HG03469 (cell line): Measurements from ENCODE around the gene PRKCZ.

Experiments
- ATAC-seq: cut with Tn5 transposase; IDR thresholded peaks from one replicate; pipeline ENCODE4 v1.9.1; 2021; ENCODE audit warnings: mild to moderate bottlenecking, moderate library complexity, moderate number of reproducible peaks; ENCODE audit not compliant: unreplicated experiment

Gene PRKCZ

DNA sequence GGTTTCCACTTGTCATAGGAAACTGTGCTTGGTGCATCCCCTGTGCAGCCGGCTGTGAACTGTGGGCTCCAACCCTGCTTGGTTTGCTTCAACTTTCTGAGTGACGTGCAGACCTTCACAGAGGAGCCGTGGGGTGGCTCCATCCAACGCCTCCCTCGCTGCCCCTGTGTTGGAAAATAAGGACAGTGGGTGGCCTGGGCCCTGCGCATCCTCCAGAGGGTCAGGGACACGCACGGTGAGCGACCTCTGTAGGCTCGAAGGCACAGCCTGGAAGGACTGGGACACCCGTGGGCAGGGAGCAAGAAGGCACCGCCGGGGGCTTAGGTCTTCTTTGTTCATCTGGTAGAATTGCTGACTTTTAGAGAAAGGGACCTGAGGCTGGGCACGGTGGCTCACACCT is 150.9 kb downstream of the PRKCZ start:
- no peak for ATAC-seq

DNA sequence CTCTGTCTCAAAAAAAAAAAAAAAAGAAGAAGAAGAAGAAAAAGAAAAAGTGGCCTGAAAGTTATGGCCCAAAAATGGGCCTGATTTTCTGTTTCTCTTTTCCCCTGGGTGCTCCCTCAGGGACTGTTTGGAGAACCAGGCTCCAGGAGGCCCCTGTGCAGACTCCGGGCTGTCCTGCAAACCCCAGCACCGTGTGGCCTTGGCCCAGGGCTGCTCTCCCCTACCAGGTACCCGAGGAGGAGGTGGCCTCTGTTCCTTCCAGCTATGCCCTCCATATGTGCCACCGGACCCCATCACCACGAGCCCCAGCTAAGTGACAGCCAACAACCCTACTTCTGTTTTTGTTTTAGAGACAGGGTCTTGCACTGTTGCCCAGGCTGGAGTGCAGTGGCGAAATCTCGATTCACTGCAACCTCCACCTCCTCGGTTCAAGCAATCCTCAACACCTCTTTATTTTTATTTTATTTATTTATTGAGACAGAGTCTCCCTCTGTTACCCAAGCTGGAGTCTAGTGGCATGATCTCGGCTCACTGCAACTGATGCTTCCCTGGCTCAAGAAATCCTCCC is 151.9 kb downstream of the PRKCZ start:
- no peak for ATAC-seq

DNA sequence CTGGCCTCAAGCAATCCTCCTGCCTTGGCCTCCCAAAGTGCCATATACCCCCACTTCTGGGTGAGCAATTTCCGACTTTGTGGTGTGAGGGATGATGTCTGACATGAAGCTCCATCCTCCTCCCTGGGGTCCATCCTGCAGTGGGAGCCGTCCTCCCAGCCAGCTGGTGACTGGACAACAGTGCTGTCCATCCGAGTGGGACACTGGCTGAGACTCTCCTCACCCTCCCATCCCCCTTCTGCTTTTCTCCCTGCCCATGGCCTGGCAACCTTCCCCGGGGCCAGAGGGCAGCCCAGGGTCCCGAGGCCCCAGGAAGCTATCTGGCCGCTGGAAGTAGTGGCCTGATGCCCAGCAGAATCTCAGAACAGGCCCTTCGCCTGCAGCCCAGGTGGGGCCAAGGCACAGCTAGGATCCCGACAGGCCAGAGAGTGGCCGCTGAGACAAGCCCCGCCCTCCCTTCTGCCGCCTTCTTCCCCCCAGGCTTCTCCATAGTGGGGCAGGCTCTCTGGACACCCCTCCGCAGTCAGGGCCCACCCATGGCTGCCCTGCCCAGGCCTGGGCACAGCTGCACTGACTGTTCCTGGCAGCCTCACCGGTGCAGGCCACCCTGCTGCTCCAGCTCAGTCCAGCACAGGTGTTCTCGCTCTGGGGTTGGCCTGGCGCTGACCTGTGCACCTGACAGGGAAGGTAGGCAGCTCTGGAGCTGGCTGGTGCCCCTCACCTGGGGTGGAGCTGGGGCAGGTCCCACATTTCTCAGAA is 152.8 kb downstream of the PRKCZ start:
- ATAC-seq: no peak

DNA sequence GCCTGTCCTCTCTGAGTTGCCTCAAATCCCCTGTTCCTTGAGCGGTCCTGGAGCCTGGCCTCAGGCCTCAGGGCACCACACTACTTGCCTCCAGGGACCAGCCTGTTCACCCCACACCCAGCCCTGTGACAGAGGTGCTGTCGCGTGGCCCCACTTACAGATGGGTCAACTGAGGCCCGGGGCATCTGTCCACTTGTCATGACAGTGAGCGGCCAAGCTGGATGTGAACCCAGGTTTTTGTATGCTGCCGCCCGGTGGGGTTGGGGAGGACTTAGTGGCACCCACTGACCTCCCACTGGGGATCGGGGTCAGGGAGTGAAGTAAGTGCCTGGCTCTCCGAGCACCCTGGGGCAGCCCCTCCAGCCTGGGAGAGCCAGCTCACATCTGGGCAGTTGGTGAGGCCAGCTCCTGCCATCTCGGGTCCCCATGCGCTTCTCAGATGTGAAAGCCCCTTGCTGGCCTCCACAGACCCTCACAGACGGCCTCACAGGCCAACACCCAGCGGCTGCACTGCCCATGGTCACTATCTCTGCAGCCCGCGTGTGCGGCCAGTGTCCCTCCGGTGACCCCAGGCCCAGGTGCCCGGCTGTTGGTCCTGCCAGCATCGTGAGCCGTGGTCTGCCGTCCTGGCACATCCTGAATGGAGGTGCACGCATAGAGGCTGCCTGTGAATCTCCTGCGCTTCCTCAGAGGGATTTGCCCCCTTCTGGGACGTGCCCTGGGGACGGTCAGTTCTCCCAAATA is 153.6 kb downstream of the PRKCZ start:
- no peak for ATAC-seq

DNA sequence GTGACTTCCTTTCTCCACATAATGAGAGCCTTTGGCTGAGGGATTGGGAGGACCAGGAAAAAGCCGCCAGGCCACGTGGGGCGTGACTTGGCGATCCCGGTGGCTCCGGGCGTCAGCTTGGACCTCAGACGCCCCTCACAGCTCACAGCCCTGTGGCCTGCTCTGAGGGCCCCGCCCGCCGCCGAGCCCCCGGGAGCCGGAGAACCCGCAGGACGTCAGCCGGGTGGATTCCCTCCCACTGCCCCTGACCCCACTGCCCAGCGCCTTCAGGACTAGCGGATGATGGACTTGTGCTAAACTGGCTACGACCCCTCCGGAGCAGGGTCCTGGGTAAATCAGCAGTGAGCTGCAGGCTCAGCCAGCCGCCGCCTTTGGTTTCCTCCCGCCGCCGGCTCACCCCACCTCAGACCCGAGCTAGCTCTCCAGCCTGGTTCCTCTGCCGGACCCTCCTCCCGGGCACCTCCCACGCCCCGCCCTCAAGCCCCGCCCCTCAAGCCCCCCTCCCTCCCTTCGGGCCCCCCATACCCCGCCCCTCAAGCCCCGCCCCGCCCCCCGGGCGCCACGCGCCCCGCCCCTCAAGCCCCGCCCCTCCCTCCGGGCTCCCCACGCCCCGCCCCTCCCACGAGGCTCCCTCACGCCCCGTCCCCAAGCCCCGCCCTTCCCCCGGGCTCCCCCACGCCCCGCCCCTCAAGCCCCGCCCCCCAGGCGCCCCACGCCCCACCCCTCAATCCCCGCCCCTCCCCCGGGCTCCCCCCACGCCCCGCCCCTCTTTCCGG is 154.4 kb downstream of the PRKCZ start:
- ATAC-seq: no peak

DNA sequence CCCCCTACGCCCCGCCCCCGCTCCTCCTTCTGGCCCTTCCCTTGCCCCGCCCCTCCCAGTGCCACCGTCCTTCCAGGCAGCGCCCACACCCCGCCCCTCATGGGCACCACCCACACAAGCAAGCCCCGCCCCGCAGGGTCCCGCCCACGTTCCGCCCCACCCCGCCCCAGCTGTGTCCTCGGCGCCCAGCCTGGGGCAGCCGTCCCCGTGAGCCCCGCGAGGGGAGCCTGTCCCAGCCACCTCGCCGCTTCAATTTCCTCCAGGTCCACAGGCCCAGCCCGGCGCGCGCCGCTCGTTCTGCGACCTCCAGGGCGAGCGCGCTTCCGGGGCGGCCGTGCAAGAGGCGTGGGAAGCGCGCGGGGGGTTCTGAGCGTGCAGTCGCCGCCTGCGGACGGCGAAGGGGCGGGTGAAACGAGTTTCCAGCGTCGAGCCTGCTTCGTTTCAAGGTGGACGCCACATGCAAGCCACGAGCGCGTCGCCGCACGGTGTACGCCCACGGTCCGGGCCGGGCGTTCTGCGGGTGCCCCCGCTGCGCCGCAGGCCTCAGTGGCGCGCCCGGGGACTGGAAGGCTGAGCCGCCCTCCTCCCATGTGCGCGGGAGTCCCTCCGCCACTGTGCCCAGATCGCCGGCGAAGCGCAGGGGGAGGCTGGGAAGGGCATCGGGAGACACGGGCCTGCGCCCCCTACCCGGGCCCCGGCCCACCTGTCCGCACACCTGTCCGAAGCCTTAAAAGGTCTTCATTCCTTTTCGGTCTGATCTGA is 155.2 kb downstream of the PRKCZ start:
- no peak for ATAC-seq

DNA sequence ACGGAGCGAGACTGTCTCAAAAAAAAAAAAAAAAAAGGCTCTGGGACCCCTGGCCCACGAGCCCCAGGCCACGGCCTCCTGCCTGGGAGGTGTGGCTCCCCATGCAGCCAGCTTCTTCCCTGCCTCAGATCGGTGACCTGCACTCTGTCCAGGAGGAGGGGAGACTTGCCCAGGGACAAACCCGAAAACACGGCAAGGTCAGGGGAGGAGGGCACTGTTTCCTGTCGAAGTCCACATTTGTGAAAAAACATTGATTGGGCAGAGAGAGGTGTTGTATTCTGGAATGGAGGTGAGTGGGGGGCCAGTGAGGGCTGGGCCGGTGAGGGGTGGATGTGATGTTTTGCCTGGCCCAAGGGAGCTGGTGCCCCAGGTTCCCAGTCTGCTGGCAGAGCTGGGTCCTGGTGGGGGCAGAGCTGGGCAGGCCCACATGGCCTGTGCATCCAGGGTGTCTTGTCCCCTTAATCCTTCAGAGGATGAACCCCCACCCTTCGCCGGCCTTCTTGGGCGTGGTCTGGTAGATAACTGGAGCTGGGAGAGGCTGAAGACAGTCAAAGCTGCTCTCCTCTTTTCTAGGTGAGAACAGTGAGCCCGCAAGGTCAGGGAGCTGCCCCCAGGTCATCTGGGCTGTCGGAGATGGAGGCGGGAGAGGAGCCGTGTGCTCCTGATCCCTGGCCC is 156.7 kb downstream of the PRKCZ start:
- no peak for ATAC-seq

DNA sequence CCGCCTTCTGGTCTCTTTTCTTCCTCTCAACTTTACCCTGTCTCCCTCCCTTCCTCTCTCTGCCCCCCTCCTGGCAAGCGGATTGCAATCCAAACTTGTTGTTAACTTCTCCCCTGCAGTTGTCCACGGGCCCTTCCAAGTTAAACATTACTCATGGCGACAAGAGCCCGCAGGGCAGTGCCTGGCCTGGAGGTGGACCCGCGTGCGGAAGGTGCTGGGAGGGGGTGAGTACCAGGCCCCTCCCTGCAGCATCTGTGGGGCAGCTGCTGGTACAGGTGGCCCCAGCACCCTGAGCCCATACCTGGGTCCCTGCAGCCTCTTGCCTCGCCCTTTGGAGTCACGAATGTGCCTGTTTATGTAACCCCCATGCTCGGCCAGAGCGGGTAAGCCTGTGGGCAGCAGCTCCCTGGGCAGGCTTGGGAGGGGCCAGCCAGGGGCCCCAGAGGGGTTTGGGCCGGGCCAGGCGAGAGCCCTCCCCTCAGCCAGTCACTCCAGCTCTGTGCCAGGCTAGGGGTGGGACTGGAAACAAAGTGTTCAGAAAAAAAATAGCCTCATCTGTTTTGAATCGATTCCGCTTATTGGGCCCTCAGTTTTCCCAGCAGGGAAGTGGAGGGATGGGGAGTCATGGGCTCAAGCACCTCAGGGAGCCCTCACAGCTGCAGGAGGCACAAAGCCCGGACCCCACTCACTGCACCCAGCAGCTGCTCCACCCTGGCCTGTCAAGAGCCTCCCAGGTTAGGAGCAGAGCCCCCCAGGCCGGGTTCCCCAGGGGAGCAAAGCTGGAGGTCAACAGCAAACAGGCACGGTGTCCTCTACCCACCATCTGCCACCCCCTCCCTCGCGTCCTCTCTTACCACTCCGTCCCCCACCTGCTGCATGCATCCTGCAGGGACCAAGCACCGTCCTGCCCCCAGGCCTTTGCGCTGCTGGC is 158.4 kb downstream of the PRKCZ start:
- ATAC-seq: no peak

DNA sequence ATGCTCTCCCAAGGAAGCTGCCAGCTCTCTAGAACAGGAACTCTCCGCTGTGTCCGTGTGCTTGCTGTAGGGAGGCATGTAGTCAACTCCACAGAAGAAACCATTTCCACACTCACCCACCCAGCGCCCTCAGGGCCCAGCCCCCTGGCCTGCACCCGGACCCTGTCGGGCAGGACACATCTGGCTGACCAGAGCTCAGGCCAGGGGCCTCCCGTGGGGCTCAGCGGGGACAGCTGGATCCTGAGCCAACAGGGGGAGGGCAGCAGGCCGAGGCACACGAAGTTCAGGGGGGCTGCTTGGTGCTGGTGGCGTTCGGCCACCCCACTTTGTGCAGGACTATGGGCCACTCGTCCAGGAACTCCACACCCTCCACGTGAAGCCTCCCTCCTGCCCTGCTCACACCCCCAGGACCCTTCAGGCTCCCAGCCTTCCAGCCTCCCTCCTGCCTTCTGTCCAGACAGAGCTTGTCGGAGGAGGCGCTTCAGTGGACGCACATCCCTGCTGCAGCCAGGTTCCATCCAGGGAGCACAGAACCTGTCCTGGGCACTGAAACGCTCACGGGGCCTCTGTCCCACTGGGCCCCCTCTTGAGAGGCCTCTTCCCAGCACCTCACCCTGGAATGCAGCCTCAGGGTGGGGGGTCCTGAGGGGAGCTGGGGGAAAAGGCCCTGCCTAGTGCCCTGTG is 159.3 kb downstream of the PRKCZ start:
- ATAC-seq: no peak

DNA sequence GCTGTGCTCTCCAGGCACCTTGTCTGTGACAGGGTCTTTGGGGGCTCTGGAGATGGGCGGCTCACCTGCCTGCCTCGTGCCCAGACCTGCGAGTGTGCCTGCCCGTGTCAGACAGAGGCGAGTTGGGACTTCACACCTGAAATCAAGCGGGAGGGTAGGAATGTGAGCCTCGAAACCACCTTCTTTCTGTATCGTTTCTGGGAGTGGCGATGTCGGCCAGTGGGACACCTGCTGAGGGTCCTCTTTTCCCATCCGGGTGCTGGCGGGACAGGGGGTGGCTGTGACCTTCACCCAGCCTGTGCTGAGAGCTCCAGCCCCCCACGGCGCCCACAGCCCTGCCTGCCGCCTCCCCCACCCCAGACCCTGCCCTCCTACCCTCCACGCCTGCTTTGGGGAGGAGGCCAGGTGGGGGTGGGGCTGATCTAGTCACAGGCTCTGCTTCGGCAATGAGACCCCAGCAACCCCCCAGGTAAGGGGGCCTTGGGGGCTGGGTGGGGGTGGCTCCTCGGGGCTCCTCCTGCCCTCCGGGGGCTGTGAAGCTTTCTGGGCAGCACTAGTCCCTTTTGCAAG is 160.0 kb downstream of the PRKCZ start:
- no peak for ATAC-seq

DNA sequence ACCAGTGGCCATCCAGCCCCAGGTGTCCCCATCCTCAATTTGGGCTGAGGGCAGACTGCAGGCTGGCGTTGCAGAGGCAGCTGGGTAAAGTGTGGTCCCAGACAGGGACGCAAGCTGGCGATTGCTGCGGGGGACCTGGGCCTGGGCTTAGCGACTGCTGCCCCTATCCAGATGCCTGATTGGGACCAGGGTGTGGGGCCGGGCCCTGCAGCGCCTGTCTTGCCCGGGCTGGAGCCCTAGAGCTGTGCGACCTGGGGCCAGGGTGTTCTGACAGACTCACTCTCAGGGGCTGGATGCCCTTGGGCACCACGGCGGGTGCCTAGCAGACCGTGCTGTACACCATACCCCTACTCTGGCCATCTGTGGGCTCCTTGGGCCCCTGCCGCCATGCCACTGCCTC is 160.6 kb downstream of the PRKCZ start:
- no peak for ATAC-seq

DNA sequence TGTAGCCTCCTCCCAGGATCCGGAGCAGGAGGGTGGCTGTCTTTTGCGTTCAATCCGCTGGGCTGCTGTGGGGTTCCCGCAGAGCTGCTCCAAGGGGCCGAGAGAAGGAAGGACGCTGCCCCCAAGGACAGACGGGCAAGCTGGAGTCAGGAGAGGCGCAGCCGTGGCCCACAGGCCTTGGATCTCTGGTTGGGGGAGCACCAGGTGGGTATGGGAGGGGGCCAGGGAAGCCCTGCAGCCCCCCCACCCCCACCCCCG is 162.0 kb downstream of the PRKCZ start:
- ATAC-seq: no peak

DNA sequence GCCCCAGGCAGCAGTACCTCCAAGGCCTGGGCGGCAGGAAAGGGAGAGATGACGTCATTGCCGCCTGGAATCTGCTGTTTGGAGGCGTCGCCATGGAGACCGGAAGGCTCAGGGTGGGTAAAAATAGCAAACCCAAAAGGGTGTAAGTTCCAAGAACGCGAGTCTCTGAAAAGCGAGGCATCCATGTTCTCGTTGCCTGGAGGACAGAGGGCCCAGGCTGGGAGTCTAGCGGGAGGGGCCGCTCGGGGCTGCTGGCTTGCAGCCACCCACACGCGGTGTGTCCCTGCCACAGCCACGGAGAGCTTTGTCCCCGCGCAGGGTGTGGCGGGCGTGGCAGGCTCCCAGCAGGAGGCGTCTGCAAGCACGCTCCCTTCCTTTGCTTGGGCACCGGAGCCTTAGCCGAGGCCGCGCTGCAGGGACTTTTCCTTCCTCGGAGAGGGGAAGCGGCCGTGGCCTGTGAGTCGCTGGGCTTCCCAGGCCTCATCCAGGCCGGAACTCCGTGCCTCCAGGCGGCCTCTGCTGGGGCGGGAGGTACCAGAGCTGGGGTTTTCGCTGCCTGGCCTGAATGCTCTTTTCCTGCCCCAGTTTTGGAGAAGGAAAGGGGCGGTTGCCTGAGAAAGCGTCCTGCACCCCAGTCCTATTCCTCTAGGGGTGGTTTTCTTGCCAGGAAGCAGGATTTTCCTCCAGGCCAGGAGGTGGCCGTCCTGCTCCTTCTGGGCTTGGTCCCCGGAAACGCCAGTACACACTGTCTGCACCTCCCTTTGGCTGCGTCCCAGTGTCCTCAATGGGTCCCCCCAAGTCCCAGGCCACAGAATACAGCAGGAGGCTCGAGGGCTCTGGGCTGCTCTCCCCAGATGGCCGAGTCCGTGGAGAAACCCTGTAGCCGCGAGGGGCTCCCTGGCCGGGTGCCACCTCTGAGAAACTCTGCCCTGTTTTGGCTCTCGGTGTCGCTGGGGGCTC is 162.6 kb downstream of the PRKCZ start:
- ATAC-seq: no peak

DNA sequence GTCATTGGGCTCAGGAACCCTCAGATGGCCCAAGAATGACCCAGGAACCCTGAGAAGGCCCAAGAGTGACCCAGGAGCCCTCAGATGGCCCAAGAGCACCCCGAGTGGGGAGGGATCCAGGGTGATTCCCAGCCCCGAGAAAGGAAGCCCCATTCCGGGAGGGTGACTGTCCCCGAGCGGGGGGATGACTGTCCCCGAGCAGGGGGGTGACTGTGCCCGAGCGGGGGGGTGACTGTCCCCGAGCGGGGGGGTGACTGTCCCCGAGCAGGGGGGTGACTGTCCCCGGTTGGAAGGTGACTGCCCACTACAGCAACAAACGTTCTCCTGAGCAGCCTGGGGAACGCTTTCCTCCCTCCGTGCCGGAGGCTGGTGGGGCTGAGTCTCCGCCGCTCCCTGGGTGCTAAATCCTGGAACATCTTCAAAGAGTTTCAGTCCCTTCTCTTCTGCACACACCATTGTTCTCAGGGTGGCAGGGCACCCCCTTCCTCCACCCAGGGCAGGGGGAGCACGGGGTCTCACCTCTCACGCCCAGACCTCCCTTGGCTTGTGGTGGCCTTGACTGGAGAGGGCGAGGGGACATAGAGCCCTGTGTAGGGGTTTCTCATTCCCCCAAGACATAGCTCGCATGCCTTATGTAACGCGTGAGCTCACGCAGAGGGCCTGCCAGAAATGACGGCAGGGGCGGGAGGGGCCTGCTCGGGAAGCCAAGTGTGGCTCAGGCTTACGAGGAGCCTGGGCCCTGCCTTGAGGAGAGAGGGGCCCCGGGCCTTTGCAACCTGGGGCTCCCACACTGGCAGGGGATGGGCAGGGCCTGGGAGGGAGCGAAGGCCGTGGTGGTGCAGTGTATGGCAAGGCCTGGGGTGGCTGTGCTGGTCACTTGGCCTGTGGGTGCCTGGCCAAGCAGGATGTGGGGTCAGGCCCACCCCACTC is 163.6 kb downstream of the PRKCZ start:
- no peak for ATAC-seq

DNA sequence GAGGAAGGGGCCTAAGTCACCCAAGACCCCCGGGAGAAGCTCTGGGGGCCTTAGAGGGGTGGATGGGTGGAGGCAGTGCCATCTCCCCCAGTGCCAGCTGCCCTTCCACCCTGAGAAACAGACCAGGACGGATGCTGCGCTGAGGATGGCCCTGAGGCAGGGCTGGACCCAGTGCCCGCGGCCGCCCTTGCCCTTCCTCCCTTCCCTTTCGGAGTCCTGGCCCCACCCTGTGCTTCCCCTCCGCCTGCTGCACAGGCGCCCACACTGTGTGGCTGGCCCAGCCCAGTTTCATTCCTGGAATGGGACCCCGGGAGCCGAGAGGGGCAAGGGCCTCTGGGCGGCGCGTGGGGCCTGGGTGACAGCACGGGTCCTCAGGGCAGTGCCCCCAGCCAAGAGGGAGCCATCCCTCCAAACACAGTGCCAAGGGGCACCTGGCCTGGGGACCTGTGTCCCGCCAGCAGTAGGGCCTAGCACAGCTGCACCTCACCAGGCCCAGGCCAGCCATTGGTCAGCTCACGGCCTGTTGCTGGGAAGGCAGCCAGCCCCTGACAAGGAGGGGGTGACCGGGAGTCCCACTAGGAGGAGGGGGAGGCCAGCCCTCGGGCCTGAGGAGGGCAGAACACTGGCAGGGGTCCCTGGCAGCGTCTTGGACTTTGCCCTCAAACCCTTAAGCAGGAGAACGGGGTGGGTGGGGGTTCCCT is 164.5 kb downstream of the PRKCZ start:
- ATAC-seq: no peak

DNA sequence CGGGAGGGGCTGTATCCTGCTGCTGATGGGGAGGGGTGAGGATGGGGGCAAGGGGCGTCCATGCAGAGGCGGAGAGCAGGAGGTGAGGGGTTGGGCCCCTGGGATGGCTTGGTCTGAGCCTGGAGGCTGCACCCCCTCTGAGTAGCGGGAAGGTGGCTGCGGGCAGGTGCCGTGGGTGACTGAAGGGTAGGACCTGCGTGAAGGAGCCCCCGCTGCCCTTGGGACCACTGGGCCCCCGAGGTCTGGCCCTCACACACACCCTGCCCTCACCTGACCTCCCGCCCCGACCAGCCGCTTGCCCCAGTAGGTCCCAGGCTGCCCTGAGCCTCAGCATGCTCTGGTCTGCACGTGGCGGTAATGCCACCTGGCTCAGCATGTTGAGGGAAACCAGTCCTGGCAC is 165.1 kb downstream of the PRKCZ start:
- no peak for ATAC-seq
